Measurements from ENCODE around the gene CMTM2.

CMTM2 gene

DNA sequence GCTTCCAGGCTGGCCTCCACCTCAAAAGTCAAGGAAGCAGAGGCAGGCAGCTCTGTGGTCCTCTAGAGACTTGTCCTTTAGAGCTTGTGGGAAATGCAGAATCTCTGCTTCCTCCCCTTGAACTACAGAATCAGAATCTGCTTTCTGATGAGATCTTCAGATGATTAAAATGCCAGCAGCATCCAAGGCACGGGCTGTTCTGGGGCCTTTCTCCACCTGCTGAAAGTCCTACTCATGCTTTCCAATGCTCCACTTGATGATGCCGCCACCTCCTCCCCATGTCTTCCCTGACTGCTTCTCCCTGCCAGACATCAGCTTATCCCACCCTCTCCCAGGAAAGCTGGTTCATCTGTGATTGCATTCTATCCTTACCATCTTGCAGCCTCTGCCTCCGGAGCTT lies 58.5 kb downstream of the CMTM2 start:
- no peak for DNase-seq

All from NCI-H2029 (cell line).